ENCODE data around the gene DVL1.

The DVL1 gene

DNA sequence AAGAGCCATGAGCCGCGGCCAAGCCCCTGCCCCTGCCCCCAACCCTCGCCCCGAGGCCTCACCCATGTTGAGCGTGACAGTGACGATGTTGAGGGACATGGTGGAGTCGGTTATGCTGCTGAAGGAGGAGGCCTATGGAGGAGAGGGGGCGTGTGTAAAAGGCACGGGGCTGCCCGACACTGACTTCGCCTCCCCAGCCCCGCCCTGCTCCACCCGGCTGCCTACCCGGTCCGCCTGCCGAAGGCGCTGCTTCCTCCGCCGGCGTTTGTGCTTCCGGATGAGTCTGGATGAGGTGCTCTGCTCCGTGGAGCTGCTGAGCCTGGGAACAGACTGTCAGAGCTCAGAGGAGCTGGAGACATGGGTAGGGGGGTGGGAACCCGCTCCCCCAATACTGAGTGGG is 9.0 kb downstream of the DVL1 start:
- no CpG with 5 or more reads among the region's 23 CpGs for WGBS (ENCODE audit: extremely low coverage, insufficient coverage, low lambda C conversion rate)
- H3K36me3 ChIP-seq (ENCODE audit: control insufficient read depth, insufficient read depth, low read length): peaks cover 7% of the 10 kb centered on the region

GRCh38 chr1:1338278-1338677 is 10.9 kb downstream of the DVL1 start:
- Histone ChIP-seq H3K27me3 (ENCODE audit: insufficient read depth, low read length, poor library complexity) (no peaks in the 10 kb centered on the region), H3K18ac (ENCODE audit: low read length) (no peak overlapping the region), H2BK15ac (replicated peaks; ENCODE audit: low read depth) (no peak overlapping the region), H3K4me3 (ENCODE audit: low read length) (no peak overlapping the region), H3K79me1 (ENCODE audit: low read length) (peaks cover under 1% of the 10 kb centered on the region), H2BK120ac (ENCODE audit: low read depth, low read length) (no peak overlapping the region), H2BK5ac (ENCODE audit: low read length) (no peak overlapping the region), H3K4me1 (ENCODE audit: control insufficient read depth, low read depth, low read length) (no peaks in the 10 kb centered on the region), H3K79me2 (ENCODE audit: control insufficient read depth, insufficient read depth, low read length) (no peaks in the 10 kb centered on the region), H3K27ac (ENCODE audit: low read depth, low read length) (no peak overlapping the region), H3K23ac (ENCODE audit: low read length) (no peak overlapping the region), H4K5ac (ENCODE audit: low read length) (no peak overlapping the region), H3K36me3 (ENCODE audit: control insufficient read depth, insufficient read depth, low read length) (peaks cover 7% of the 10 kb centered on the region), H3K4me2 (ENCODE audit: low read length) (no peak overlapping the region), H4K8ac (ENCODE audit: low read depth, low read length) (no peak overlapping the region), H3K4ac (ENCODE audit: low read depth, low read length) (no peak overlapping the region), H3K56ac (ENCODE audit: low read length) (no peak overlapping the region), H2AK5ac (ENCODE audit: low read length) (no peak overlapping the region), H3K9ac (ENCODE audit: low read length) (no peak overlapping the region)
- no CpG with 5 or more reads among the region's 36 CpGs for WGBS (ENCODE audit: extremely low coverage, insufficient coverage, low lambda C conversion rate)
- DNase-seq: no peak

More for the DNA sequence above, 9.0 kb downstream of the DVL1 start:
- no peak overlapping the region for H3K4me2 ChIP-seq (ENCODE audit: low read length)
- H3K9ac ChIP-seq (ENCODE audit: low read length): no peak overlapping the region
- H3K4me1 ChIP-seq (ENCODE audit: control insufficient read depth, low read depth, low read length): no peaks in the 10 kb centered on the region
- H3K4me3 ChIP-seq (ENCODE audit: low read length): no peak overlapping the region
- no peak overlapping the region for H3K18ac ChIP-seq (ENCODE audit: low read length)
- no peak overlapping the region for H4K8ac ChIP-seq (ENCODE audit: low read depth, low read length)
- no peak overlapping the region for H3K27ac ChIP-seq (ENCODE audit: low read depth, low read length)
- H3K23ac ChIP-seq (ENCODE audit: low read length): no peak overlapping the region
- no peak overlapping the region for H2BK120ac ChIP-seq (ENCODE audit: low read depth, low read length)
- no peak overlapping the region for H2AK5ac ChIP-seq (ENCODE audit: low read length)
- no peak overlapping the region for H4K5ac ChIP-seq (ENCODE audit: low read length)
- H2BK15ac ChIP-seq (replicated peaks; ENCODE audit: low read depth): no peak overlapping the region
- H3K56ac ChIP-seq (ENCODE audit: low read length): no peak overlapping the region
- H2BK5ac ChIP-seq (ENCODE audit: low read length): no peak overlapping the region
- peaks cover 2% of the 10 kb centered on the region for H3K79me1 ChIP-seq (ENCODE audit: low read length)
- DNase-seq: no peak
- no peak overlapping the region for H3K4ac ChIP-seq (ENCODE audit: low read depth, low read length)
- no peaks in the 10 kb centered on the region for H3K27me3 ChIP-seq (ENCODE audit: insufficient read depth, low read length, poor library complexity)
- no peaks in the 10 kb centered on the region for H3K79me2 ChIP-seq (ENCODE audit: control insufficient read depth, insufficient read depth, low read length)

GRCh38 chr1:1337793-1338147 is 11.4 kb downstream of the DVL1 start:
- Histone ChIP-seq H3K56ac (ENCODE audit: low read length) (no peak overlapping the region), H3K27ac (ENCODE audit: low read depth, low read length) (no peak overlapping the region), H3K4ac (ENCODE audit: low read depth, low read length) (no peak overlapping the region), H3K79me2 (ENCODE audit: control insufficient read depth, insufficient read depth, low read length) (no peaks in the 10 kb centered on the region), H3K79me1 (ENCODE audit: low read length) (no peaks in the 10 kb centered on the region), H2BK5ac (ENCODE audit: low read length) (no peak overlapping the region), H3K4me1 (ENCODE audit: control insufficient read depth, low read depth, low read length) (no peaks in the 10 kb centered on the region), H3K23ac (ENCODE audit: low read length) (no peak overlapping the region), H3K4me2 (ENCODE audit: low read length) (no peak overlapping the region), H2AK5ac (ENCODE audit: low read length) (no peak overlapping the region), H4K8ac (ENCODE audit: low read depth, low read length) (no peak overlapping the region), H3K9ac (ENCODE audit: low read length) (no peak overlapping the region), H3K36me3 (ENCODE audit: control insufficient read depth, insufficient read depth, low read length) (peaks cover 7% of the 10 kb centered on the region), H2BK15ac (replicated peaks; ENCODE audit: low read depth) (no peak overlapping the region), H3K4me3 (ENCODE audit: low read length) (no peak overlapping the region), H3K18ac (ENCODE audit: low read length) (no peak overlapping the region), H4K5ac (ENCODE audit: low read length) (no peak overlapping the region), H3K27me3 (ENCODE audit: insufficient read depth, low read length, poor library complexity) (no peaks in the 10 kb centered on the region), H2BK120ac (ENCODE audit: low read depth, low read length) (no peak overlapping the region)
- no peak for DNase-seq
- no CpG with 5 or more reads among the region's 18 CpGs for WGBS (ENCODE audit: extremely low coverage, insufficient coverage, low lambda C conversion rate)

GRCh38 chr1:1336931-1337792 is 12.1 kb downstream of the DVL1 start:
- H3K79me1 ChIP-seq (ENCODE audit: low read length): no peaks in the 10 kb centered on the region
- no peaks in the 10 kb centered on the region for H3K79me2 ChIP-seq (ENCODE audit: control insufficient read depth, insufficient read depth, low read length)
- H3K27ac ChIP-seq (ENCODE audit: low read depth, low read length): no peak overlapping the region
- H3K23ac ChIP-seq (ENCODE audit: low read length): no peak overlapping the region
- H4K8ac ChIP-seq (ENCODE audit: low read depth, low read length): no peak overlapping the region
- no peak overlapping the region for H2AK5ac ChIP-seq (ENCODE audit: low read length)
- no peaks in the 10 kb centered on the region for H3K27me3 ChIP-seq (ENCODE audit: insufficient read depth, low read length, poor library complexity)
- H3K4ac ChIP-seq (ENCODE audit: low read depth, low read length): no peak overlapping the region
- H3K56ac ChIP-seq (ENCODE audit: low read length): no peak overlapping the region
- H3K18ac ChIP-seq (ENCODE audit: low read length): no peak overlapping the region
- H3K4me3 ChIP-seq (ENCODE audit: low read length): no peak overlapping the region
- no peak overlapping the region for H2BK15ac ChIP-seq (replicated peaks; ENCODE audit: low read depth)
- no peak overlapping the region for H3K4me2 ChIP-seq (ENCODE audit: low read length)
- no peak overlapping the region for H2BK5ac ChIP-seq (ENCODE audit: low read length)
- WGBS (ENCODE audit: extremely low coverage, insufficient coverage, low lambda C conversion rate): no CpG with 5 or more reads among the region's 32 CpGs
- H3K4me1 ChIP-seq (ENCODE audit: control insufficient read depth, low read depth, low read length): no peaks in the 10 kb centered on the region
- no peak overlapping the region for H2BK120ac ChIP-seq (ENCODE audit: low read depth, low read length)
- no peak for DNase-seq
- no peak overlapping the region for H3K9ac ChIP-seq (ENCODE audit: low read length)
- H3K36me3 ChIP-seq (ENCODE audit: control insufficient read depth, insufficient read depth, low read length): peaks cover 7% of the 10 kb centered on the region
- H4K5ac ChIP-seq (ENCODE audit: low read length): no peak overlapping the region

DNA sequence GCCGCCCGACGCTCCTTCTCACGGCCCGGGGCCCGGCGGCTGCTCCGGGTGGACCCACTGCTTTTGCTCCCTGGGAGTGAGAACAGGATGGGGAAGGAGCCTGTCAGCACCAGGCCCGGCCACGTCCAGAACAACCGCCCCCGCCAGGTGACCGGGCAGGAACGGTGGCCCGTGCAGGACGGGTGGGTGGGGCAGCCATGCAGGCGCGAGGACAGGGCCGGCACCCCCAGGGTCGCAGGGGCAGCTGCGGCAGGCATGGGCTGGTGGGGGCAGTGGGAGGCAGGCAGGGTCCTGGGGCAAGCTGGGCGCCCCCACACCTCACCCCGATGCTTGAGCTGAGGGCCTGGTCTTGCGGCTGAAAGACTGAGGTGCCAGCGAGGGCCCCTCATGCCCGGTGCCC is 12.8 kb downstream of the DVL1 start:
- H3K56ac ChIP-seq (ENCODE audit: low read length): no peak overlapping the region
- no peak overlapping the region for H2BK15ac ChIP-seq (replicated peaks; ENCODE audit: low read depth)
- no peak overlapping the region for H3K18ac ChIP-seq (ENCODE audit: low read length)
- no peak overlapping the region for H3K4me3 ChIP-seq (ENCODE audit: low read length)
- H3K4me1 ChIP-seq (ENCODE audit: control insufficient read depth, low read depth, low read length): no peaks in the 10 kb centered on the region
- H2BK120ac ChIP-seq (ENCODE audit: low read depth, low read length): no peak overlapping the region
- H3K27me3 ChIP-seq (ENCODE audit: insufficient read depth, low read length, poor library complexity): no peaks in the 10 kb centered on the region
- no peak overlapping the region for H4K5ac ChIP-seq (ENCODE audit: low read length)
- H3K79me2 ChIP-seq (ENCODE audit: control insufficient read depth, insufficient read depth, low read length): no peaks in the 10 kb centered on the region
- no peak overlapping the region for H4K8ac ChIP-seq (ENCODE audit: low read depth, low read length)
- no peak overlapping the region for H3K23ac ChIP-seq (ENCODE audit: low read length)
- H3K27ac ChIP-seq (ENCODE audit: low read depth, low read length): no peak overlapping the region
- no peak overlapping the region for H2AK5ac ChIP-seq (ENCODE audit: low read length)
- H2BK5ac ChIP-seq (ENCODE audit: low read length): no peak overlapping the region
- no peak for DNase-seq
- H3K9ac ChIP-seq (ENCODE audit: low read length): no peak overlapping the region
- H3K36me3 ChIP-seq (ENCODE audit: control insufficient read depth, insufficient read depth, low read length): peaks cover 6% of the 10 kb centered on the region
- no peaks in the 10 kb centered on the region for H3K79me1 ChIP-seq (ENCODE audit: low read length)
- H3K4me2 ChIP-seq (ENCODE audit: low read length): no peak overlapping the region
- H3K4ac ChIP-seq (ENCODE audit: low read depth, low read length): no peak overlapping the region
- WGBS (ENCODE audit: extremely low coverage, insufficient coverage, low lambda C conversion rate): no CpG with 5 or more reads among the region's 26 CpGs

GRCh38 chr1:1335792-1336248 is 13.4 kb downstream of the DVL1 start:
- H3K18ac ChIP-seq (ENCODE audit: low read length): no peak overlapping the region
- no peak overlapping the region for H2BK5ac ChIP-seq (ENCODE audit: low read length)
- H3K4me2 ChIP-seq (ENCODE audit: low read length): no peak overlapping the region
- no peak overlapping the region for H2AK5ac ChIP-seq (ENCODE audit: low read length)
- no peak overlapping the region for H3K27ac ChIP-seq (ENCODE audit: low read depth, low read length)
- H3K4me1 ChIP-seq (ENCODE audit: control insufficient read depth, low read depth, low read length): no peaks in the 10 kb centered on the region
- peaks cover 2% of the 10 kb centered on the region for H3K36me3 ChIP-seq (ENCODE audit: control insufficient read depth, insufficient read depth, low read length)
- no peak overlapping the region for H2BK15ac ChIP-seq (replicated peaks; ENCODE audit: low read depth)
- no peak overlapping the region for H3K23ac ChIP-seq (ENCODE audit: low read length)
- H3K27me3 ChIP-seq (ENCODE audit: insufficient read depth, low read length, poor library complexity): no peaks in the 10 kb centered on the region
- no peak overlapping the region for H2BK120ac ChIP-seq (ENCODE audit: low read depth, low read length)
- no CpG with 5 or more reads among the region's 21 CpGs for WGBS (ENCODE audit: extremely low coverage, insufficient coverage, low lambda C conversion rate)
- H4K8ac ChIP-seq (ENCODE audit: low read depth, low read length): no peak overlapping the region
- H3K4ac ChIP-seq (ENCODE audit: low read depth, low read length): no peak overlapping the region
- H3K9ac ChIP-seq (ENCODE audit: low read length): no peak overlapping the region
- H3K79me1 ChIP-seq (ENCODE audit: low read length): no peaks in the 10 kb centered on the region
- H4K5ac ChIP-seq (ENCODE audit: low read length): no peak overlapping the region
- H3K79me2 ChIP-seq (ENCODE audit: control insufficient read depth, insufficient read depth, low read length): no peaks in the 10 kb centered on the region
- no peak overlapping the region for H3K56ac ChIP-seq (ENCODE audit: low read length)
- no peak for DNase-seq
- H3K4me3 ChIP-seq (ENCODE audit: low read length): no peak overlapping the region
